GM18519 (cell line): Measurements from ENCODE around the gene FLT4.

Experiments used
- ATAC-seq: cut with Tn5 transposase; IDR thresholded peaks from one replicate; pipeline ENCODE4 v1.9.1; 2021; ENCODE audit warnings: mild to moderate bottlenecking, moderate library complexity; ENCODE audit not compliant: unreplicated experiment, low FRiP score

FLT4 gene

GRCh38 chr5:180609817-180610550, 39.4 kb downstream of the FLT4 start:
- ATAC-seq, result no peak

DNA sequence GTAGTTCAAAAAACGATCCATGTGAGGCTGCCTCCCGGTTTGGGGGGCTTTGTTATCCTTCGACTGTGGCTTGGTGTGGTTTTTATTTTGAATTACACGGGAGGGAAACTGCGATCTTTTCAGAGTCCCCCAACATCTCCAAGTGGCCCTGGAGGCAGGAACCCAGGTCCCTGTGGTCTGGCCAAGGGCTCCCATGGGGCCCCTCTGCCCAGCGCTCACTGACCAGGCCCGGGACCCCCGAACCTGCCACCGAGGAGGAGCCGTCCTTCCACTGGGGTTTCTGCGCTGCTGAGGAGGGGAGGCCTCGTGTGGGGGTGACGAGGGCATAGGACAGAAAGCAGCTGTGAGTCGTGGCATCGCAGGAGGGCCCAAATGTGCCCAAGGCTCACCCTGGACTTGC, 40.0 kb downstream of the FLT4 start:
- ATAC-seq, result no peak

DNA sequence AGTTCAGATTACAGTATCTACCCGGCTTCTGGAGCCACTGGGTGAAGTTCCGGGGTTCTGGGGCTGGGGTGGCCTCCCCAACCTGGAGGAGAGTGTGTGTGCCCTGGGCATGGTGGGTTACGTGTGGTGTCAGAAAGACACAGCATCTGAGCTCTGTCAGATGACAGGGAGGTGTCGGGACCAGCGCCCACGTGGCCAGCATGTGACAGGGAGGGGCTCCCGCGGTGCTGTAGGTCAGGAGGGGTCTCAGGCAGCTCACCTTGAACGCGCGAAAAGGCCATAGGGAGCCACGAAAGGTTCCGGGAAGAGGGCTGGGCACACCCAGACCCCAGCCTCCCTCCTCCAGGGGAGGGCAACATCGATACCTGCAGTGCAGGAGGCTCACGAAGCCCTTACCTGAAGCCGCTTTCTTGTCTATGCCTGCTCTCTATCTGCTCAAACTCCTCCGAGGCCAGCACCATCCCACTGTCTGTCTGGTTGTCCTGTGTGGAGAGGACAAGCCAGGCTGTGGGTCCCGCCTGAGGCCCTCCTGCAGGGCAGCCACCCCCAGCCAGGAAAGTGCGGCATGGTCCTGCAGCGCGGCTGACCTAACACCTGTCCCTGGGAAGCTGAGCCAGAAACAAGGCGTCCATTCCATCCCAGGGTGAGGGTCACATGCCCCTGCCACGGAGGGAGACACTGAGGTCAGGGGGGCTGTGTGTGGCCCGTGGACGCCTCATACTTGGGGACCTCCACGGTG, 40.7 kb downstream of the FLT4 start:
- no peak for ATAC-seq

GRCh38 chr5:180607861-180608571, 41.4 kb downstream of the FLT4 start:
- ATAC-seq, result no peak

GRCh38 chr5:180606215-180606785, 43.1 kb downstream of the FLT4 start:
- no peak for ATAC-seq

DNA sequence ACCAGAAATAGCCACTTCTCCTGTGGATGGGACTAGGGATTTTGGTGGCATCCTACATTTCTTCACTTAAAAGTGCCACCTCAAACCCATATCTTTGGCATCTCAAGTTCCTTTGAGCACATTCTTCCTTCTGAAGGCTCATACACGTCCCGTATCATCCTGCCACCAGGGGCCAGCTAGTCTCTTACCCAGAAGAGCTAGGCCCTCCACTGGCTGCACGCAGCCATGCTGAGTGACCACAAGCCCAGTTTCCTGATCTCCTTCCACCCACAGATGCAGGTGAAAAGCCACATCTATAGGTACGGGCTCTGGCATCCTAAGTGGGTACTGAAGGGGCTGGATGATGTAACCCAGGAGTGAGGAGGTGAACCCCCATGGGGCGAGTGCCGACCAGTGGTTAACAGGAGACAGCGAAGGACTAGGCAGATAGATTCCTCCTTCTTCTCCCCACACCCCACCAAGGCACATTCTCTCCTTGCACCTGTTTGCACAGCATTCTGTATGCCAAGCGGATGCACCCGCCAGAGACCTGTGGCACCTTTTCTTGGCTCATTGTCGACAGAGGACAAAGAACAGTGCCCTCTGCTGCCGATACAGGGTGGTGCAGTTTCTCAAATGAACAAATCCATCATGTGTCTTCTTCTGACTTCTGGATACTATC, 43.7 kb downstream of the FLT4 start:
- ATAC-seq, result no peak

- no peak for ATAC-seq
Measured at GRCh38 chr5:180604271-180604670, 45.1 kb downstream of the FLT4 start.

- ATAC-seq, result no peak
Measured at GRCh38 chr5:180603076-180603594, 46.3 kb downstream of the FLT4 start.

GRCh38 chr5:180602481-180603075, 46.8 kb downstream of the FLT4 start:
- no peak for ATAC-seq

- no peak for ATAC-seq
Measured at GRCh38 chr5:180601591-180602480, 47.6 kb downstream of the FLT4 start.

DNA sequence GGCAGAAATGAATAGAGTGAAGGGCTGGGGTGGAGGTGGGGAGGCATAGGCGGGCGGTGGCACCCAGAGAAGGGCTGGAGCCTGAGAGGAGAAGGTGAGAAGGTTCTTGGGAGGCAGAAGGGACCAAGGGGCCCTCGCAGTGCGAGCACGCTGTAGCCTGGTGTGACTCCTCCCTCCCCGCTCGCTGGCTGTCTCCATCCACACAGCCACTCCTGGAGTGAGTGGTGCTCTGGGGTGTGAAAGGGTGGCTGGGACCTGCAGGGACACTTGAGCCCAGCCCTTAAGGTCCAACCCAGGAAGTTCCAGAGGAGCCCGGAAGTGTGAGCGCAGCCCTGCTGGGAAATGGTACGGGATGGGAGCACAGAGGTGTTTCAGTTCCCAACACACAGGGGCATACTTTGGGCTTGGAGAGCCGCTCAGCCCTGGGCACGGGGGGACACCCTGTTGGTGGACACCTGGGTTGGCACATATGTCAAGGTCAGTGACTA, 48.8 kb downstream of the FLT4 start:
- ATAC-seq, result no peak

GRCh38 chr5:180599981-180600553, 49.3 kb downstream of the FLT4 start:
- ATAC-seq, result no peak

DNA sequence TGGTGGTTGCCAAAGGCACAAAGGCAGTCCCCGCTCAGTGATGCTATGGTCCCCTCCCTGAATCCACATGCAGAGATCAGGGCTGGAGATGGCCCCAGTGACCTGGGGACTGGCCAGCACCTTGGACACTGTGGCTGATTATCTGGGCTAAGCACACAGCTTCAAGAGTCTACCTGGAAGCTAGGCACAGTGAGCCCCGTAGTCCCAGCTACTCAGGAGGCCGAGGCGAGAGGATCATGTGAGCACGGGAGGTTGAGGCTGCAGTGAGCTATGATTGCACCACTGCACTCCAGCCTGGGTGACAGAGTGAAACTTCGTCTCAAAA, 49.8 kb downstream of the FLT4 start:
- ATAC-seq, result no peak

GRCh38 chr5:180598797-180599589, 50.4 kb downstream of the FLT4 start:
- ATAC-seq, result no peak

GRCh38 chr5:180598316-180598701, 51.1 kb downstream of the FLT4 start:
- no peak for ATAC-seq

GRCh38 chr5:180596668-180597231, 52.6 kb downstream of the FLT4 start:
- ATAC-seq, result no peak

GRCh38 chr5:180596115-180596667, 53.2 kb downstream of the FLT4 start:
- no peak for ATAC-seq
